Measurements from ENCODE around the gene FAM107B.

DNA sequence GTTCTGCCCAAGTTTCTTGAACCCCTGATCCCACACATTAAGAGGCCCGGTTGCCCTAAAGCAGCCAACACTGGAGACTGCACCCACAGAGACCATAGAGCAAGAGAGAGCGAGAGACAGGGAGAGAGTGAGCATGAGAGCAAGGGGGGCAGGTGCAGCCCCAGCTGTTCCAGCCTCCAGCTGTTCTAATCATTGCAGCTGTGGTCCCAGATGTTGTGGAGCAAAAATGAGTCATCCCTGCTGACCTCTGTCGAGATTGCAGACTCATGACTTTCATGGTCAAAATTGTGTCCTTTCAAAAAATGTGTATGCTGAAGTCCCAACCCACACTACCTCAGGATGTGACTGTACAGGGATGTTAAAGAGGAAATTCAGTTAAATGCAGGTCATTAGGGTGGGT, 300.0 kb downstream of the FAM107B start:
- TF ChIP-seq, protein P1, sequence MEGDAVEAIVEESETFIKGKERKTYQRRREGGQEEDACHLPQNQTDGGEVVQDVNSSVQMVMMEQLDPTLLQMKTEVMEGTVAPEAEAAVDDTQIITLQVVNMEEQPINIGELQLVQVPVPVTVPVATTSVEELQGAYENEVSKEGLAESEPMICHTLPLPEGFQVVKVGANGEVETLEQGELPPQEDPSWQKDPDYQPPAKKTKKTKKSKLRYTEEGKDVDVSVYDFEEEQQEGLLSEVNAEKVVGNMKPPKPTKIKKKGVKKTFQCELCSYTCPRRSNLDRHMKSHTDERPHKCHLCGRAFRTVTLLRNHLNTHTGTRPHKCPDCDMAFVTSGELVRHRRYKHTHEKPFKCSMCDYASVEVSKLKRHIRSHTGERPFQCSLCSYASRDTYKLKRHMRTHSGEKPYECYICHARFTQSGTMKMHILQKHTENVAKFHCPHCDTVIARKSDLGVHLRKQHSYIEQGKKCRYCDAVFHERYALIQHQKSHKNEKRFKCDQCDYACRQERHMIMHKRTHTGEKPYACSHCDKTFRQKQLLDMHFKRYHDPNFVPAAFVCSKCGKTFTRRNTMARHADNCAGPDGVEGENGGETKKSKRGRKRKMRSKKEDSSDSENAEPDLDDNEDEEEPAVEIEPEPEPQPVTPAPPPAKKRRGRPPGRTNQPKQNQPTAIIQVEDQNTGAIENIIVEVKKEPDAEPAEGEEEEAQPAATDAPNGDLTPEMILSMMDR (IDR thresholded peaks at IDR 0.05; ENCODE audit: poor library complexity): no peak
- no peak for TF ChIP-seq EZH2 (IDR thresholded peaks at IDR 0.05; ENCODE audit: borderline replicate concordance)

Data from hepatocyte (in vitro differentiated cells).